Cardiac septum (tissue), 1 donor: ENCODE measurements around the gene SCIMP. TPM values are rescaled to one million over a fixed set of nuclear protein-coding genes. Genes with fewer than 3 reads are reported as not detected.

Source experiments
- DNase-seq: peaks from one replicate; pipeline ENCODE4 v3.0.0-alpha.2; 2020; ENCODE audit warnings: low spot score
- intact Hi-C: fragments of 100-400 bp; cut with DNase I; formaldehyde crosslinking; loops from one replicate; pipeline ENCODE4 v1.14.0; 2022
- long read RNA-seq: library from polyadenylated mRNA; unstranded; transcript quantifications from one replicate; pipeline ENCODE4 v2.0.0, GENCODE V29; 2021
- total RNA-seq: library from RNA; stranded (reverse); fragmentation: NEBNext Ultra II Directional; extraction: Animal tissue kit (Norgen Biotek cat#: 25700); gene quantifications from one replicate; pipeline ENCODE4 v1.2.1, GENCODE V29; 2021
- donor health status: DM: no; HTN: no; CAD: no.

The SCIMP gene
- 0.62 TPM for total RNA-seq
- long read RNA-seq, partial matches to known transcripts: 0 of 4 reads
- long read RNA-seq, other reads (novel, unspliced or antisense): 4 of 4 reads

DNA sequence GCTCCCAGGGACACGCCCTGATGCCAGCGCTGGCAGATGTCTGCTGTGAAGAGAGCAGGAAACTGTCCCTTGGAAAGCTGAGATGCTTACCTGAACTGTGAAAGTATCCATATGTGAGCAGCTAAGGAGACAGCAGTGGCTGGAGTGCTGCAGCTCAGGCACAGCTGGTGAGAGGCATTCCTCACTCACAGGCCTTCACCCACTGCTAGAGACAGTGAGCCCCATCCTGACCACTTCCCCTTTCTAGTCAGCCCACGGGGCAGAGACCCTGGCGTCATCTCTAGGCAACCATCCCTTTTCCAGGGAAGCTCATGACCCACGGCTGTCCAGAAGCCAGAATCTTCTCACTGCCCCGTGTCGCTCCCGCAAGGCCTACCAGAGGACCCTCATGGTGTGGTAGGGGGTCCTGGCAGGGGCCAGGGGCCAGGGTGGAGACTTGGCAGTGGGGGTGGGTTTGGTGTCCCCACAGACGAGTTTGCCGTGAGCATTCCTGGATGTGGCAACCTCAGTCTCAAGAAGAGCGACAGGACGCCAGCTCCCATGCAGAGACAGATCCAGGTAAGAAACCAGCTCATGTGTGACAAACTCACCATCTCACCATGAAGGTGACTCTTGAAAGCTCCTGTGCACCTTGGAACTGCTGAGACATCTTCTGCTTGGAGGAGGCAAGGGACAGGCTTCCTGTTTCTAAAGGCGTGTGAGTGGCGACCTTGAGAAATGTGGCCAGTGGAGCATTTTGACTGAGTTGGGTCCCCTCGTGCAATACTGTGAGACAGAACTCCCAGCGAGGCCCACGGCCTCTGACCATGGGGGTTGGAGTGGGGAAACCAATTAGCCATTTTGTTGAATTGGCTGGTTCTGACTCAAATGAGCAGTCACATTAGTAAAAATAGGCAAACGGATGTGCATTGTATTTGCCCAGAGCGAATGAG lies at the start of gene SCIMP:
SCIMP (minus strand) TSS at position 216 of the 932 bp plus-strand sequence; CDS start at position 111, 105 bp downstream.
- DNase-seq: no peak
- intact Hi-C loops: no loop called here

DNA sequence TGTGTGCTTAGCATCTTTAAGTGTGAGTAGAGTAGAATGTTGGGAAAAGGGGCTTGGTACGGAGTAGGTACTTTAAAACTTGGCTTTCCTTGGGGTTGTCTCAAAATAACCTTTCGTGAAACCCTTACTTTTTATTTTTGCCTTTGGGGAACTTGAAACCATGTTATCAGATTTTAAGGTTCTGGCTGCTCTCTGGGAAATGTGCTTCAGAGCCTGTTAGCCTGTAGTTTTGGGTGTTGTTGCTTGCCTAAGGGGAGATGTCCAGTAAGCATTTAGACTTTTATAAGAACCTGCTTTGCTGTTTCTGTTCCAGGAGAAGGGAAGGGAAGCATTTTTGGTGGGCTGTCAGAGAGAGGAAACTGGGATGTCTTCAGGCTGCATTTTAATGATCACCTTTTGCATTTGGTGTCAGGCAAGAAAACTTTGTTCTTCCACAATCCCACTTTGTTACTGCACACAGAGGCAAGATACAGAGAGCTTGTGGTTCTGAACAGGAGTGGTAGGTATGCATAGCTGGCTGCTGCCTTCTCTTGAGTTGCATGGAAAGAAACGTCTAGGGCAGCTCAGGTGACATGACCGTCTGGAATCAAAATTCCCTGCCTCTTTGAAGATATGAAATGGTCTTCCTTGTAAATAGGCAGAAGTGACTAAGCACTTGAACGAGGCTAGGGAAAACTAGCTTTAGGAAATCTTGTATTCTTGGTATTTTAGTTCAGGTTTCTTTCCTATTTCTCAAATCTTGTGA lies 49.1 kb upstream of the SCIMP start:
- DNase-seq: no peak
- intact Hi-C loops: no loop called here

GRCh38 chr17:5282642-5283217 lies 48.1 kb upstream of the SCIMP start:
- intact Hi-C loops: no loop called here

DNA sequence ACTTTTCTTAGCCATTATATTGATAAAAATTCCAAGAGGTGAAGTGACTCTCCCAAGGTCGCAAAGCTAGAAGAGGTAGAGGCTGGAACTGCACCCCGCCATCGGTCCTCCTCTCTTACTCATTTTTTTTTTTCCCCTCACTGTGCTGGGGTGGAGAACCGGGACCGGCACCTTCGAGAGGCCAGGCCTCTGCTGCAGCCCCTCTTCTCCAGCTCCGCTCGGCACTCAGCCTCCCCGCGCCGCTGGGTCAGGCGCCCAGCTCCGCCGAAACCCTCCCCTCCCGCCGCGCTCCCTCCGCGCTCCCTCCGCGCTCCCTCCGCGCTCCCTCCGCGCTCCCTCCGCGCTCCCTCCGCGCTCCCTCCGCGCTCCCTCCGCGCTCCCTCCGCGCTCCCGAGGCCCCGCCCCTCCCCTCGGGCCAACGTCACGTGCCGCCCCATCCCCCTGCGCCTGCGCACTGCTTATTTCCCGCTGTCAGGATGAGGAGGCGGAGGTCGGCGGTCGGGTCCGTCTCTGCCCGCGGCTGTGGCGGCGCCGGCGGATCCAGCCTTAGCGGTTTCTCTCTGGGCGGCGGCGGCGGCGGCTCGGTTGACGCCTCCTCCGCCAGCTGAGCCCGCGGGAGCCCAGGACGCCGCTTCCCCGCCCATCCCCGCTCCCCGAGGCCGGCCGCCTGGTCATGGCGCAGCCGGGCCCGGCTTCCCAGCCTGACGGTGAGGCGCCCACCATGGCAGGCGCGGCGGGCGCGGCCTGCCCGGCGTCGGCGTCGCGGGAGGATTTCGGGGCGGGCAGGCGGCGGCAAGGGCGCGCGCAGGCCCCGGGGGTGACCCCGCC lies 47.4 kb upstream of the SCIMP start, which contains the start of gene RABEP1:
RABEP1 (plus strand) TSS at position 471 of the 828 bp plus-strand sequence; CDS start at position 674, 203 bp downstream.
- intact Hi-C loops: no loop called here
- peak; percentile 98 for DNase-seq

More at GRCh38 chr17:5282642-5283217, 48.1 kb upstream of the SCIMP start:
- no peak for DNase-seq

GRCh38 chr17:5272322-5272721 lies 37.7 kb upstream of the SCIMP start:
- intact Hi-C loops: no loop called here
- DNase-seq: no peak

- DNase-seq: no peak
- intact Hi-C loops: no loop called here
Measured at GRCh38 chr17:5269241-5269960, 34.7 kb upstream of the SCIMP start.

DNA sequence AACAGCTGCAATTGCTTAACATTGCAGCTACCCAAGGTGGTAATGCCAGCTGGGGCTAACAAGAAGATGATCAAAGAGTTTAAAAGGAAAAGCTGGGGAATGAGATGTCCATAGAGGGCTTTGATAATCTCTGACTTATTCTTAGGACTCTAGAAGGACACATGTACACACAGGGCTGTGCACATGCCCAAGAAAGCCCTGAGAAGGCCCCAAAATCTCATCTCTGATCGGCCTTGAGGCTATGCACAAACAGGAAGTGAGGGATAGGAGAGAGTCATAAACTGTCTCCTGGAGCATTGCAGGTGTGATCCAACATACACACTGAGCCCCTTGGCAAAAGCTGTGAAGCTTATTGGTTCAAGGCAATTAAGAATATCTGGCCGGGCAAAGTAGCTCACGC lies 30.2 kb upstream of the SCIMP start:
- intact Hi-C loops: no loop called here

DNA sequence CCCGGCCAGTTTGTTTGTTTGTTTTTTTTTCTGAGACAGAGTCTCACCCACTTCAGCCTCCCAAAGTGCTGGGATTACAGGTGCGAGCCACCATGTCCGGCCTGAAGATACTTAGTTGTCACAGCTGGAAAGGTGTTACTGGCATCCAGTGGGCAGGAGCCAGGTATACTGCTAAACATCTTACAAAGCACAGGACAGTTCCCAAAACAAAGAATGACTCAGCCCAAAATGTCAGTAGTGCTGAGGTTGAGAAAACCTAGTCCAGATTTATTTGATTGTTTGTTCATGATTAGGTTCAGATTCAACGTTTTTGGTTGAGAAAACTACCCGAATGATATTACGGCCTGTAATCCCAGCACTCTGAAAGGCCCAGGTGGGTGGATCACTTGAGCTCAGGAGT lies 28.8 kb upstream of the SCIMP start:
- no peak for DNase-seq
- intact Hi-C loops: no loop called here

More for the DNA sequence above, 30.2 kb upstream of the SCIMP start:
- DNase-seq: no peak

- intact Hi-C loops: no loop called here
- no peak for DNase-seq
Measured at GRCh38 chr17:5262416-5262991, 27.8 kb upstream of the SCIMP start.

GRCh38 chr17:5260542-5260941 lies 25.9 kb upstream of the SCIMP start:
- no peak for DNase-seq
- intact Hi-C loops: no loop called here

GRCh38 chr17:5257124-5257523 lies 22.5 kb upstream of the SCIMP start:
- no peak for DNase-seq
- intact Hi-C loops: no loop called here

DNA sequence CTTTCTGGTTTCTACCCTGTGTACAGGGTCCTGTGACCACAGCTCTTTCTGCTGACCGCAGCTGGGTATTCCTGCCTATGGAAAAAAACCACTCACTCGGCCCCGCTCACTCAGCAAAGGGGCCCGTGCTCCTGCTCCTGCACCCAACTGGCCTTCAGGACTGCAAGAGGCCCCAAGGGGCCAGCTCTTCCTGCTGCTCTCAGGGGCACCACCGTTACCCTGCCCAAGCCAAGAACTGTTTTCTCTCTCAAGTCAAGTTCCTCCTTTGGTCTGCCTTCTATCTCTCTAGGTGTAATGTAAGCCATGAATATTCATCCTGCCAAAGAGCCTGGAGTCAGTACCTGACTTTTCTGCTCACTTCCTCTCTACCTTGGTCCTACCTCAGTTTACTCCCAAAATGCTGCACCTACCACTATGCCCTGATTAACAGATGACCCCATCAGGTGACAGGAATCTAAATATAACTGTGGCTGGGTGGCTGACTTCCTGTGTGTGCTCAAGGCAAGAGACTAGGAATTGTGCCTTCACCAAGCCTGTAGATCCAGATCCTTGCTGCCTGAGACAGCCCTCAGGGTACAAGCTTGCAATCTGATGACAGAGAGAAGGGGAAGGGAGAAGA lies 20.4 kb upstream of the SCIMP start:
- intact Hi-C loops: no loop called here
- DNase-seq: no peak

- intact Hi-C loops: no loop called here
- DNase-seq: no peak
Measured at GRCh38 chr17:5254414-5254813, 19.8 kb upstream of the SCIMP start.

GRCh38 chr17:5249615-5250014 lies 15.0 kb upstream of the SCIMP start:
- no peak for DNase-seq
- intact Hi-C loops: loop anchor here (10.0 kb wide), 1 partner anchor 185 kb away; the partner anchor contains the start of gene C1QBP

DNA sequence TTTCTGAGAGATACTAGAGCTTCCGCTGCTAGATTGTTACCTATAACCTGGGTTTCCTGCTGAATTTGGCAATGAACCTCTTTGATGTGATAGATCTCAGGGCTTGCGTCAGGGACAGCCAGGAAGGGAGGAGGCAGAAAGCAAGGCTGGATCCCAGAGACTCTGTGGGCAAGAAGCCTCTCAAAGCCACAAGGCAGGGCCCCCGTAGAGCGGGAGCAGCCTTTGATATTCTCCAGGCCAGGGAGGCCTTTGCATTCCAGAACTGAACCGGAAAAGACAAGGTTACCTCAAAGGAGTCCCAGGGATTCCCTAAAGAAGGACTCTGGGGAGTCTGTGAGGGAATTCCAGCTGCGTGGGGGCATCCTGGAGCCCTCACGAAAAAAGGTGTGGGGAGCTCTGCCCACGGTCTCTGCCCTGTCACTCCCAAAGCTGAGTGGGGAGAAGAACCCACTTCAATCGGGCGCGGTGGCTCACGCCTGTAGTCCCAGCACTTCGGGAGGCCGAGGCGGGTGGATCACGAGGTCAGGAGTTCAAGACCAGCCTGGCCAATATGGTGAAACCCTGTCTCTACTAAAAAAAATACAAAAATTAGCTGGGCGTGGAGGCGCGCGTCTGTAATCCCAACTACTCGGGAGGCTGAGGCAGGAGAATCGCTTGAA lies 14.3 kb upstream of the SCIMP start:
- DNase-seq: no peak
- intact Hi-C loops: loop anchor here (10.0 kb wide), 1 partner anchor 186 kb away; the partner anchor contains the start of gene C1QBP

DNA sequence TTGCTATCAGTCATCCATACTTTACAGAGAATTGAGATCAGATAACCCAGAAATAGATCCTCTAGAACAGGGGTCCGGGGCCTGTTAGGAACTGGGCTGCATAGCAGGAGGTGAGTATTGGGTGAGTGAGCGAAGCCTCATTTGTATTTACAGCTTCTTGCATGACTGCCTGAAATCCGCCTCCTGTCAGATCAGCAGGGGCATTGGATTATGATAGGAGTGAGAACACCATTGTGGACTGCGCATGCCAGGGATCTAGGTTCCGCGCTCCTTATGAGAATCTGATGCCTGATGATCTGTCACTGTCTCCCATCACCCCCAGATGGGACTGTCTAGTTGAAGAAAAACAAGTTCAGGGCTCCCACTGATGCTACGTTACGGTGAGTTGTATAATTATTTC lies 13.0 kb upstream of the SCIMP start:
- intact Hi-C loops: loop anchor here (10.0 kb wide), 1 partner anchor 187 kb away; the partner anchor contains the start of gene C1QBP

More for the DNA sequence above, 13.0 kb upstream of the SCIMP start:
- DNase-seq: no peak
